HG03025 (cell line): ENCODE results near the gene CEP170.

Experiments
- ATAC-seq: cut with Tn5 transposase; IDR thresholded peaks from one replicate; pipeline ENCODE4 v1.9.1; 2021; ENCODE audit warnings: mild to moderate bottlenecking, moderate library complexity; ENCODE audit not compliant: unreplicated experiment, low FRiP score

CEP170 gene

DNA sequence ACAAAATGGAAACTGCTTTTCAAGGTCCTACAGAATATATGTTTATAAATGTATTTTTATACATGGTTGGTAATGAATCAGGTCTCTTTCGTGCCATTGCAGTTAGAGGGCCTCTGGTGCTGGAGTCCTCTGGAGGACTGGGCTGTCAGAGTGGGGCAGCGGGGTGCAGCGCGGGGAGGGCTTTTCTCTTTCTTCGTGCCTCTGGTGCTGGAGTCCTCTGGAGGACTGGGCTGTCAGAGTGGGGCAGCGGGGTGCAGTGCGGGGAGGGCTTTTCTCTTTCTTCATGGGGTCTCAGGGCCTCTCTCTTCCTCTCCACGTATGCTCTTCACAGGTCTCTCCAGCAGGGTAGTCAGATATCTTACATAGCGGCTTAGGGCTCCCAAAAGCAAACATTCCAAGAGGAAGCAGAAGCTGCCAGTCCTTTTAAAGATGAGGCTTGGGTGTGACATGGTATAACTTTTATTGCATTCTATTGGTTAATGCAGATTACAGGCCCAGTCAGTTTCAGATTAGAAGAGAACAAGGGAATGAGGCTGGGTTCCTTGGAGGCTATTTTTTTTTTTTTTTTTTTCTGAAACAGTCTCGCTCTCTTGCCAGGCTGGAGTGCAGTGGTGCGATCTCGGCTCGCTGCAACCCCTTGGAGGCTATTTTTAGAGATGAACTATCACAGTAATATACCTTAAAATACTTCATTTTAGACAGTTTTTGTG lies 13.8 kb upstream of the CEP170 start:
- ATAC-seq = peak; percentile 29

DNA sequence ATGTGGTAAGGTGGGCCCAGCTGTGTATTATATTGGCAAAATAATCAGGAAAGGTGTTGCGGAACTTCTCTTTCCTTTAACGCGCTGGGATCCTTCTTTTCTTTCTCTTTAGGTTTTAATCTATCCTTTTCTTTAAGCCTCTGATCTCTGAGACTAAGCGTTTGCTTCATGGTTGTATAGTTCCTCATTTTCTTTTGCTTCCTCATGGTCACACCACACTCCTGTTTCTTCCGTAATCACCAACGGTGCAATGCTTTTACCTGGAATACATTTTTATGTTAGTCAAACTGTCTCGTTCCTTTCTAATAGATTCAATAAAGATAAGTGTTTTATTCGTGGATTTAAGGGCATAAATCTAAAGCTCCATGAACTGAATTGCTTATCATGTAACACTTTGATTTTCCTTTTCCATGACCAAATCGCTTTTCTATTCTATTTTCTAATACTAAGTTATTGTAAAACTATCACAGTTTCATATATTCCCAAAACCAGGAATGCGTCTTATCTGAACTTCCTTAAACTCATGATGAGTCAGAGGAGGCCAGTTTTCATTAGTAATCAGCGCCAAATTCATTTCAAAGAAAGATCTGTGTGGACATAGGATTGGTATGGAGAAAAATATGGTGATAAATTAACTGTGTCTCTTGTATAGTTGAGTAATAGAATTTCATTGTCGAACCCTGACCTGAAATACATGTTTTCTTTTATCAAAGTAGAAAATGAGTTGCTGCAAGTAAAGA lies 13.0 kb upstream of the CEP170 start:
- no peak for ATAC-seq

DNA sequence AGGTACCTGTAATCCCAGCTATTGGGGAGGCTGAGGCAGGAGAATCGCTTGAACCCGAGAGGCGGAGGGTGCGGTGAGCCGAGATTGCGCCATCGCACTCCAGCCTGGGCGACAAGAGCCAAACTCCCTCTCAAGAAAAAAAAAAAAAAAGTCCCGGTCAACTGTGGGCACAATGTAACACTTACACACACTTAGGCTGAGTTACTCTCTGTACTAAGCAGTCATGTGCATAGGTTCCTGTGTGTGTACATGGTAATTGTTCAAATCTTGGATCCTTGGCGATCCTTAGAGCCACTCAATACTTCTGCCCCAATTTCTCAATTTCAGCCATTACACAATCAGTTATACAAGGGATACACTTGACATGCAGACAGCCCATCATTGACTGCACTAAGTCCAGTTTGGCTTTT lies 12.4 kb upstream of the CEP170 start:
- no peak for ATAC-seq

DNA sequence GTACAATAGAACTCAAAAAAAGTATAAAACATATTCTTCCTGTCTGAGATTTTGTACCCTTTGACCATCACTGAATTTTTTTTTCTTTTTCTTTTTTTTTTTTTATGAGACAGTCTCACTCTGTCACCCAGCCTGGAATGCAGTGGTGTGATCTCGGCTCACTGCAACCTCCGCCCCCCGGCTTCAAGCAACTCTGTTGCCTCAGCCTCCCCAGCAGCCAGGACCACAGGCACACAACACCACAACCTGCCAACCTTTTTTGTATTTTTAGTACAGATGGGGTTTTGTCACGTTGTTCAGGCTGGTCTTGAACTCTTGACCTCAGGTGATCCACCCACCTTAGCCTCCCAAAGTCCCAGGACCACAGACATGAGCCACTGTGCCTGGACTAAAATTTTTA lies 11.2 kb upstream of the CEP170 start:
- no peak for ATAC-seq

DNA sequence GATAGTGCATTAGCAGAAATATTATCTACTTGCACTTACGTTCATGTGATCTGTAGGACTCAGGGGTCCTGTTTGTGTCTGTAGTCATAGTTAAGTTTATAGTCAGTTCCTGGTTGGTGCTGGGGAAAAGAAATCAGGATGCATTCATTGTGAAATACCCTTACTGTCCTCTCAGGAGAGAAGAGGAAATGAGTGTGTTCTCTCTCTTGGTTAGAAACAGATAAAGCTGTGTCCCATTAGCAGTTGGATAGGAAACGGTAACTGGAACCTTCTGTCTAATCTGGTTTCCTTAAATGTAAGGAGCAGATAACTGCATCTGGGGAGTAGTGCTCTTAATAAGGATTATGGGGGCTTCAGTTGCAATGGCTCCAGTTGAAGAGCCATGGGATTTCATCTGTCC lies 9.6 kb upstream of the CEP170 start:
- no peak for ATAC-seq

DNA sequence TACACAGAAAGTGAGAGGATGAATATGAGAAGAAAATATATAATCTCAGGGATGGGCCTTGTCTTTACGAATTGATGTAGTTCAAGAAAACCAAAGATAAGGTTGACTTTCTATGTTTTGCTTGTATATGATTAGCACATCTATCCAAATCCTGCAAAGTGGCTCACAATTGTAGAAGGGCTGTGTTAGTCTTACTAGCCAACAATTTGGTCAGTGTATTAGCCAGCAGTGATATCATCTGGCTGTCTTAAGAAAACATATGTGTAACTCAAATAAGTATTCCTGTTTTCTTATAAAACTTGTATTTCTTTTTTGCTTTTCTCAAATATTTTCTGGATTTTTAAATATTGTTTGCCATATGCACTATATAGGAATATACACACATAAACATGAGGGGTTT lies 6.3 kb upstream of the CEP170 start:
- no peak for ATAC-seq

DNA sequence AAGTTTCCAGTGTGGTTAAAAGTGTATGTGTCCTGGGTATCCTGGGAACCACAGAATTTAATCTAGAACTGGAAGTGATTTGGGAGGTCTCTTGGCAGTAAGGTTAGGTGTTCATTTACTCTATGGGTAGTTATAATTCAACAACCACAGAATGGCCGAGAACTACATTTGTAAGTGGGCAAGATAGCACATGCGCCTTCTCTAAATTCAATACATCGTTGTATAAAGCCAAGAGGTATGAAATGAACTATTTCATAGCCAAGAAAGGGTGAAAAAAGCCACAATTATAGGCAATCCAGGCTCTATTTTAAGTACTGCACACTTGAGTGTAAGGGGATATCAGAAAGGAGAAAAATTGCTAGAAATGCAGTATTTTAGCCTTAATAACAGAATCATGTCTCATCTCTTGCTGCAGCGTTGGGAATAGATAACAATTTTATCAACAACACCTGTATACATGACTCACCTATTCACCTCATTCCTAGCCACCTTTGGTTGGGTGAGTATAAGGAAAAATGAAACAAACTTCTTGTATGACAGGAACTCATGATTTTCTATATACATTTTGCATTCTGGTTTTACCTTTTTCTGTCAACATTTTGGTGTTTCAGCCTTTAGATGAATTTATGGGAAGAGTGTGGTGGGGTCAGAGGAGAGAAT lies 5.3 kb upstream of the CEP170 start:
- ATAC-seq = no peak

DNA sequence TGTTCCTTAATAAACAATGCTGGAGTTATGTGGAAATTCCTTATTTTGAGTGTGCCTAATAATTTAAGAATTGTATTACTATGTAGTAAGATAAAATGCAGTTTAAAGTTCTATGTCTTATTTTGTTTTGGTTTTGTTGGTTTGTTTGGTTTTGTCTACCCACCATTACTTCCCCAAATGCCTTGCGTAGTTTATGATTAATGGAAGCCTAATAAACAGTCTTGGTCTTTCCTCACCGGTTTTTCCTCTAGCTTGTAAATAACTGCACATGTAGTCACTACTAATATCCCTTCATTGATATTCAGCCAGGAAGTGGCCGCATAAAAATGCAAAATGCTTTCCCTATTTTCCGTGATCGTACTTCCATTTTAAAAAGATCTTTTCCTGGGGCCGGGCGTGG lies 3.6 kb upstream of the CEP170 start:
- ATAC-seq = no peak

DNA sequence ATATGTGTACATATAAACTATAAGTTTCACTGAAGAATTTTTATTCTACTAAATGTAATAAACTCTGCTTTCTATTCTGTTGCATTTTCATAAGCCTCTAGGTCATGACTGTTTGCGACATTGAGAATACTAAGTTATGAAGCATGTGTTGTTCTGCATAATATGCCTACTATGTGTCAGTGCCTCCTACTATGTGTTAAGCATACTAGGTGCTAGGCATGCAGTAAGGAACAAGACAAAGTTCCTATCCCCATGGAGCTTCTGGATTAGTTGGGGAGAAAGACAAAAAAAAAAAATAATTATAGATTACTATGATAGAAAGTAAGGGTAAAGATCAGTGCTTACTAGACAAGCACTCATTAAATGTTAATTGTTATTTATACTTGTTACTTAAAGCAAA lies 2.1 kb upstream of the CEP170 start:
- ATAC-seq = no peak

DNA sequence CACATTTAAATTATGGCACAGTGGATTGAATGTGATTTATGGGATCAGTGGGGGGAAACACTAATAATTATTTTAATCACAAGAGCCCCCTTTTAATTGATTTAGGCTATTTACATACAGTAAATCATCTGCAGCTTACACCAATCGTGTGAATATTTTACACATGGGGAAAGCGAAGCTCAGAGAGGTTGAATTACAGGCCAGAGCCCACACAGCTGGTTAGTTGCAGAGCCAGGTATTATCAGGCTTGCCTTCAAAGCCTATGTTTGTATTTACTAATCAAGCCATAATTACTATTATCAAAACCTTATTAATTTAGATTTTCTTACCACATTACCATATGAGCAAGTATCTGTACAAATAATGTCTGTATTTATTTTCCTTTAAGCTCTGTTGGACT lies 1.5 kb upstream of the CEP170 start:
- no peak for ATAC-seq

DNA sequence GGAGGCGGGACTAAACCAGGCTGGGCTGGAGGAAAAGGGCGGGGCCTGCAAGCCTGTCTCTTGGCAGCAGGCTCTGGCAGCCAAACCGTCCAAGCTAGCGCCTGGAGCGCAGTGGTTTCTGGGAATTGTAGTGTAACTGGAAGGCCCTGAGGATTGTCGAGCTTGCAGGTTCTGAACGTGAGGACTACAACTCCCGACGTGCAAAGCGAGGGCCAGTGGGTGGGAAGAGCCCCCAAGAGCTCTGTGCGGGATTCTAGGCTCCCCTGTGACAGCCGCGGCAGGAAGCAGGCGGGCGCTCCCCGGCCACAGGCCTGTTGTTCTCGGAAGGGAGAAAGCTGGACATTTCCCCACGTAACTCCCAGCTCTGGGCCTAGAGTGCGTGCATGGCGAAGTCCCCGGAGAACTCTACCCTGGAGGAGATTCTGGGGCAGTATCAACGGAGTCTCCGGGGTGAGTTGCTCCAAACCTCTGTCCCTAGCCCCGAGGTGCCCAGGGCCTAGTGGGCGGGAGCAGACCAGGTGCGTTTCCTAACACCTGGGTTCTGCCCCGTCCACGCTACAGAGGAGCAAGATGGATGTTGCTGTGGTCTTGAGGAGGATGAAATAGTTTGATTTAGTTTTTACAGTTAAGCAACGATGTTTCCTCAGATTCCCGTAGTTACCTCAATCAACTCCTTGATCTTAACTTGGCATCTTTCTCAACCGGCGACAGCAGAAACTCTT lies 871 bp upstream of the CEP170 start, which contains the start of gene SDCCAG8:
SDCCAG8 (plus strand) TSS at position 251 of the 722 bp plus-strand sequence; CDS start at position 384, 133 bp downstream.
- ATAC-seq = peak; percentile 67

DNA sequence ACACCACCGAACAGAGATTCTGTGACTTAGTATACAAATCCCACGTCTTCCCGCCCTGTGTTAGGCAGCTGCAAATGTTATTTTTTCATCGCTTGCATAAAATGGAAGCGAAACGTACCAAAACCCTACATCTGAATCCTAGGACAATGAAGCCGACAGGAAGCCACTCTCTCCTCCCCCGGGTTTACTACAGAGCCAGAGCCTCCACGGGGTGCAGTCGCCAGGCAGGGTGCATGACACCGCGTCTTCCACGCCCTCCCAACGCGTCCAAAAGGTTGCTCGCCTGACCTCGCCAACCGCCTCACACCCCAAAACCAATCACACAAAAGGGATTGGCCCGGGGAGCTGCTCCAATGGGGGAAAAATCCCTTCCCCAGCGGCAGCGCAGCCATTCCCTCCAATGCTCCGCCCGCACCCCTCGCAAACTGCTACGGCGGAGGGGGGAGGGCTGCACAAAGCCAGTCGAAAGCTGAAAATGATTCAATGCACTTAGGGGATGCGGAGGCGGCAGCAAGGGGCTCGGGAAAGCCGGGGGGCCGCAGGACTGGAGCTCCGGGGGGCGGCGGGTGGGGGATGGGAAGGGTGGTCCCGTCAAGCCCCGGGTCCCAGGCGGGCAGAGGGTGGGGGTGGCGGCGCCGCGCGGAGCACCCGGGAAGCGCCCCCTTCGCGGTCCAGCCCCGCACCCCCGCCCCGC lies 701 bp downstream of the CEP170 start:
- ATAC-seq = peak; percentile 17

DNA sequence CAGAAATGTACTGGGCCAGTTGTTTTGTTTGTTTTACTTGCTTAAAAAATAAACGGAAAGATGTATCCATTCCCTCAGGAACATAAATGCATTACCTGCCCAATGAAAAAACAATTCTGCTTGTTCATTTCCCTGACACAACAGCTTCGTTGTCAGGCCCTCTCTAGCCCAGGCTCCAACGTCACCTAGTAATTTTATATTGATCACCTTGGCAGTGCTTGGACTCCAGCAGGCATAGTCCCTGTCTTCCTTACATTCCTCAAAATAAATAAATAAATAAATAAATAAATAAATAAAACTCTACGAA lies 1.2 kb downstream of the CEP170 start:
- ATAC-seq = no peak

DNA sequence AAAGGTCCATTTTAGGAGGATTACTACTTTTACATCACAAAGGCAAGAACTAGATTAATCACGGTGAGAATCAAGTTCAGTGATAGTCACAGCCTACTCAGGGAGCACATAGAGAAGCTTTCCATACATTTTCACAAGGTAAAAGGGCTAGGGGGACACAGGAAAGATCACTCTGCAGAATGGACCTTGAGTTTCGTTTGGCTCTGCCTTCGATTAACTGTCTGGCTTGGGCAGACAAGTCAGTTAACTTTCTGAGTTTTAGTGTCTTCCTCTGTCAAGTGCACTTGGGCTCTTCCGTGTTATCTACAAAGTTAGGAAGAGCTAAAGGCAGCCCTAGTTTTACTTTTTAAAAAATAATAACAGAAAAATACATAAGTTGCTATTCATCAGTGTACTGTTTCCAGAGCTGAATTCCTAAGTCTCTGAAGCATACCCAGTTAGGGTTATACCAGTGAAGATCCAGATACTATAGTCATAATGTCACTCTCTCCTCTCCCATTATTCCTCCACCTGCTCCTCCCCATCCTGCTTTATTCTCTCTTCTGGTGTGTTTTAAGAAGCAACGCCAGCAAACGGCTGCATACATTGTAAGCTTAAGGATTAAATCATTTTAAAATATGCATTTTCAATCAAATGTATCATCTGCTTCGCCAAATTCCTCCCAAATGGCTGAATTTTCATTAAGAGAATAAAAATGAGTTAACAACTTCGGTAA lies 1.7 kb downstream of the CEP170 start:
- ATAC-seq = no peak

DNA sequence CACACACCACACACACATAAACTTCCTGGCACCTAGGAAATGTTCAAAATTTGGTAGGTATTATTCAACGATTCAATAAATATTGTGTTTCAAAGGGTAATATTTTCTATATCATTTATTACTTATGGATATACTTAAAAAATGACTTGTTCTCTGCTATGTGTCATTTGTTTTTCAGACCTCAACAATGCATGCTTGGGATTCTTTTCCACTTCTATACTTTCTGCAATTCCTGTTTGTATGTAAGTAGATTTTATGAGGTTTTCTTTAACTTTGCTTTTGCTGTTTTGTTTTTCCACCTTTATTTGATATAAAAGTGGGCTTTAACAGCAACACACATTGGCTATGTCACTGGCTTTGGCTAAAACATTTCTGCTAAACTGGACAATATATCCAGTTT lies 3.5 kb downstream of the CEP170 start:
- ATAC-seq = no peak

DNA sequence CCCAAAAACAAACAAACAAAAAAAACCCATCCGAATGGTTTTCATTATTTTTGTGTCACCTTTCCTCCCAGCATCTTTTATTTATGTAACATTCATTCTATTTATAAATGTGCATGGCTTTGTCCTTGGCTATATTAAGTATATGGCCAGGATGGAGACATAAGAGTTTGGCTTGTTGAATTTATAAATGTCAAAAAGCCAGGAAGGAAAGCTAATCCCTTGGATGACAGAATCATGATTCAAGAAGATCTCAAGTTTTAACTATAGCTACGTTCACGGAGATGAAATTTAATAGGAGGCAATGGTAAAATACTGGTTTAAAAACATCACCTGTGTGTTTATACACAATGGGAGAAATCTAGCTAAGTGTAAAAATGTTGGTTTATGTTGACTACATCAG lies 5.0 kb downstream of the CEP170 start:
- ATAC-seq = no peak

DNA sequence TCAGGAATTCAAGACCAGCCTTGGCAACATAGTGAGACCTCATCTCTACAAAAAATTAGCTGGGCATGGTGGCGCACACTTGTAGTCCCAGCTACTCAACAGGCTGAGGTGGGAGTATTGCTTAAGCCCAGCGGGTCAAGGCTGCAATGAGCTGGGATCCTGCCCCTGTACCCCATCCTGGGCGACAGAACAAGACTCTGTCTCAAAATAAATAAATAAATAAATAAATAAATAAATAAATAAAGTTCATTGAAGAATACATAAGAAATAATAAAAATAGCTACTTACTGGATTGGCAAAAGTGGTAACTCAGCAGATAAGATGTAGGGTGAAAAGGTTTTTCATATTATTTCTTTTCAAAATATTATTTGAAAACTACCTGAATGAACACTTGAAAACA lies 5.9 kb downstream of the CEP170 start:
- ATAC-seq = no peak

DNA sequence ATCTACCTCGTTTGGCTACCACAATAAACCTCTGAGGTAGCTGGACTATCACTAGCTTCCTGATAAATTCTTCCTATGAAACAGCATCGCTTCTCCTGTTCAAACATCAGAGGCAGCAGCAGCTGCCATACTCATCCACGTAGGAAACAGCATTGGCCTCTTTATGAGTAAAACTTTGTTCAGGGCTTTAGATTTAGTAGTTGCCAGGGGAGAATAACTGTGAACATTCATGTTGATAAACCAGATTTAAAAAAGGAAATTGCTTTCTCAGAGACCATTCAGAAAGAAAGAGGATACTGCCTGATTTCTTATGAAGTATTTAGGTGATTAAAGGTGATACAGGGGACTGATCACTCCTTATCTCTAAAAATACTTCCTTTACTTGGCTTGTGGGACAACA lies 7.2 kb downstream of the CEP170 start:
- no peak for ATAC-seq

DNA sequence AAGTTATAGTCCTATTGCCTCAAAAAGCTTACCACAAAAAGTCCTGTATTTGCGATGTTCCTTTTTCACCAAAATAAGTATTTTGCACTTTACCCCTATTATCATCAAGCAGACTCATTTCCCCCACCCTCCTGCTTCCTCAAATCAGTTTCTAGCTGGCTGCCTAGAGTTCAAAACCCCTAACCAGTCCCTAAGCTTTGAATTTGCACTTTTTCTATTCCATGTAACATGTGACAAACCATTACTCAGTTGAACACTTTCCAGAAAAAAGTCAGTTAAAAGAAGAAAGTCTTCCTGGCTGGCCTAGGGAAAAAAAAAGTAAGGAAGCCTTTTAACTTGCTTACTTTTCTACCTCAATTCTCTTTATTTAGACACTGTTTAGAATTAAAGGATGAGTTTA lies 8.2 kb downstream of the CEP170 start:
- ATAC-seq = no peak

DNA sequence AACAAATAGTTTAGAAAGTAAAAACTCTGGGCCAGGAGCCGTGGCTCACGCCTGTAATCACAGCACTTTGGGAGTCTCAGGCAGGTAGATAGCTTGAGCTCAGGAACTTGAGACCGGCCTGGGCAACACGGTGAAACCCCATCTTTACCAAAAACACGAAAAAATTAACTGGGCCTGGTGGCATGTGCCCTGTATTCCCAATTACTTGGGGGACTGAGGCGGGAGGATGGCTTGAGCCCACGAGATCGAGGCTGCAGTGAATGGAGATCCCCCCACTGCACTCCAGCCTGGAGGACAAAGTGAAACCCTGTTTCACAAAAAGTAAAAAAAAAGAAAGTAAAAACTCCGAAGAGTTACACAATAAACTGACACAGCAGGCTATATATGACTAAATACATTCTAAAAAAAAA lies 10.6 kb downstream of the CEP170 start:
- ATAC-seq = no peak
